Spleen (tissue), 11 donors: ENCODE results near the gene SYNGR1. TPM values are rescaled to one million over a fixed set of nuclear protein-coding genes. Genes with fewer than 3 reads are reported as not detected.

Source experiments
- DNase-seq: peaks from one replicate; pipeline ENCODE4 v3.0.0-alpha.2; 2020
- H3K27ac ChIP-seq, 8 donors: fragments of 200-600 bp; sonication (generic) in 7 of 8; 1 replicate in 4 of 8; 2 replicates in 4 of 8; pipeline versions ENCODE4 v1.5.0 to v1.8.0; 2016 to 2021; ENCODE audit warnings: inconsistent platforms in 4 of 8, mild to moderate bottlenecking in 4 of 8, moderate library complexity in 1 of 8
- H3K27me3 ChIP-seq, 7 donors: fragments of 200-600 bp; sonication (generic) in 6 of 7; replicated peaks in 1 of 7; 1 replicate in 4 of 7; 2 replicates in 3 of 7; pipeline versions ENCODE4 v1.5.0 to v1.8.0; 2016 to 2021; ENCODE audit warnings: inconsistent platforms in 3 of 7, mild to moderate bottlenecking in 1 of 7
- H3K36me3 ChIP-seq, 6 donors: fragments of 200-600 bp; sonication (generic) in 5 of 6; 1 replicate in 4 of 6; 2 replicates in 2 of 6; pipeline versions ENCODE4 v1.5.0 to v1.8.0; 2016 to 2021; ENCODE audit warnings: inconsistent platforms in 2 of 6
- H3K4me1 ChIP-seq, 6 donors: fragments of 200-600 bp; sonication (generic) in 5 of 6; 1 replicate in 3 of 6; 2 replicates in 3 of 6; pipeline versions ENCODE4 v1.5.0 to v1.8.0; 2016 to 2021; ENCODE audit warnings: inconsistent platforms in 3 of 6
- H3K4me3 ChIP-seq, 8 donors: fragments of 200-600 bp; sonication (generic) in 7 of 8; 1 replicate in 4 of 8; 2 replicates in 4 of 8; pipeline versions ENCODE4 v1.5.0 to v1.8.0; 2016 to 2021; ENCODE audit warnings: inconsistent platforms in 4 of 8, mild to moderate bottlenecking in 4 of 8, moderate library complexity in 2 of 8
- H3K9me3 ChIP-seq, 8 donors: fragments of 200-600 bp; sonication (generic) in 7 of 8; 1 replicate in 4 of 8; 2 replicates in 4 of 8; pipeline versions ENCODE4 v1.5.0 to v1.8.0; 2016 to 2021; ENCODE audit warnings: inconsistent platforms in 4 of 8
- CTCF ChIP-seq, 11 experiments: fragments of 200-600 bp in 7 of 11; fragments of 450-650 bp in 4 of 11; sonication (generic) in 4 of 11; IDR thresholded peaks in 8 of 11; conservative IDR thresholded peaks in 3 of 11; 1 replicate in 7 of 11; 2 replicates in 4 of 11; pipeline versions ENCODE4 v1.4.0 to v1.8.0; 2016 to 2021; ENCODE audit warnings: antibody characterized with exemption in 11 of 11, inconsistent platforms in 4 of 11, mild to moderate bottlenecking in 1 of 11
- POLR2A ChIP-seq, 3 donors: fragments of 450-650 bp; IDR thresholded peaks; one replicate each; pipeline ENCODE4 v1.5.1; 2017; ENCODE audit warnings: antibody characterized with exemption in 3 of 3, mild to moderate bottlenecking in 1 of 3
- POLR2AphosphoS5 ChIP-seq, 3 donors: sonication (generic); formaldehyde crosslinking; IDR thresholded peaks; one replicate each; pipeline ENCODE4 v1.5.1; 2017; ENCODE audit warnings: antibody characterized with exemption in 3 of 3
- WGBS, 5 donors: extraction: QIAGEN DNeasy Blood & Tissue Kit in 3 of 5; methylation state at CpG; one replicate each; pipeline versions ENCODE4 v1.1.5 to v1.1.7; 2013 to 2018; 5-methylcytosine and 5-hydroxymethylcytosine counted together
- intact Hi-C: fragments of 100-400 bp; cut with DNase I; formaldehyde crosslinking; loops from one replicate; pipeline ENCODE4 v1.15.0; 2023; ENCODE audit warnings: low total_unique reads
- polyA plus RNA-seq, 3 donors: library from polyadenylated mRNA; stranded (reverse); fragments of 200-250 nt; gene quantifications; one replicate each; pipeline ENCODE4 v1.2.1, GENCODE V29; 2013
- total RNA-seq, 7 donors: library from RNA; depleted of rRNA in 3 of 7; stranded (reverse); fragments of >200 nt in 3 of 7; fragmentation: NEBNext Ultra II Directional in 4 of 7; extraction: Animal tissue kit (Norgen Biotek cat#: 25700) in 4 of 7; gene quantifications; one replicate each; pipeline versions ENCODE4 v1.1.0 to v1.2.1, GENCODE V29; 2016 to 2021
- donor health status: healthy with polysubstance abuse.
- donor health status: DM: no; HTN: no; CAD: no; lungs with moderate emphysema.
- donor health status: DM: no; HTN: no; CAD: no.
- donor health status: Bipolar disorder and iron deficiency.
- donor health status: healthy.
- donor health status: DM: no; HTN: no; CAD: no.
- donor health status: DM: yes; HTN: yes; CAD: no.

SYNGR1 gene
- total and polyA plus RNA-seq, 10 donors, result 8.0 to 35.1 (median 13.3) TPM

DNA sequence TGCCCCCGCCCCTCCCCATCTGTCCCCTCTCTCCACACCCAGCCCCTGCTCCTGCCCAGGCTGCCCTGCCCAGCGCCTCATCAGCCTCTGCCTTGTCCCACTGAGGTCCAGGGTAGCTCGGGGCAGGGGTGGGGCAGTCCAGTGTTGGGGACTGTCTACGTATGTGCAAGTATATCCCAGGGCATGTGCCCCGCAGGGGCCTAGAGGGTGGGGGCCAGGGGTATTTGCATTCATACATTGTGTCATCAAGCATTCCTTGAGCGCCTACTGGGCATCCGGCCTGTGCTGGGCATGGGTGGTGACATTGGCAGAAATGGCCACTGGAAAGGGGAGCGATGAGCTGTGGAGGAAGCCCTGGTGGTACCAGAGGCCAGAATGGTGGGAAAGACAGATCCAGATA, 32.1 kb downstream of the SYNGR1 start:
- TF ChIP-seq CTCF (IDR thresholded peaks at IDR 0.05 in 8 of 11, conservative IDR thresholded peaks at IDR 0.05 in 3 of 11) (no peak), POLR2AphosphoS5 (IDR thresholded peaks at IDR 0.05) (no peak), POLR2A (IDR thresholded peaks at IDR 0.05) (no peak)
- H3K9me3 ChIP-seq, result no peaks in the 10 kb centered on the region
- no peak overlapping the region for H3K4me3 ChIP-seq
- peaks cover 0 to 4% (median 0%) of the 10 kb centered on the region in 7 donors for H3K27me3 ChIP-seq
- H3K27ac ChIP-seq, result no peak overlapping the region
- no peaks in the 10 kb centered on the region for H3K4me1 ChIP-seq
- 85 to 98% (median 93%) methylated on average over 5 to 8 of the region's 8 CpGs for WGBS, 5 donors
- DNase-seq, result no peak
- intact Hi-C loops, result no loop called here
- peaks cover 0 to 25% (median 0%) of the 10 kb centered on the region in 6 donors for H3K36me3 ChIP-seq

DNA sequence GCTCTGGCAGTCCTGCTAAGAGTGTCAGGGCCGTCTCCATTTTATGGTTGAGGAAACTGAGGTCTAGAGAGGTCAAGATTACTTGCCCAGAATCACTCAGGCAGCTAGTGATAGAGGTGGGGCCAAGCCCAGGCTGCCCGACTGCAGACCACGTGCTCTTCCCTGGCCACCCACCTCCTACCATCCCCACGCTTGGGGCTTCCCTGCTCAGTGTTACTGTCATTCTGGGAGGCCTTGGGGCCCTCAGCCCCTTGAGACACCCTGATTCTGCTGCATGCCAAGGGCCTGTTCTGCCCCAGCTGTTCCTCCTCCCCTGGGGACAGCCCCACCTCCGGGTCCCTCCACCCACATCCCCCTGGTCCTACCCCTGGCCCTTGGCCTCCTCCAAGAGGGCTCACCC, 32.6 kb downstream of the SYNGR1 start:
- DNase-seq, result no peak
- Histone ChIP-seq H3K27me3 (peaks cover 0 to 4% (median 0%) of the 10 kb centered on the region in 7 donors), H3K36me3 (peaks cover 0 to 21% (median 0%) of the 10 kb centered on the region in 6 donors), H3K27ac (no peak overlapping the region), H3K4me1 (peaks cover 0 to 3% (median 0%) of the 10 kb centered on the region in 6 donors), H3K9me3 (no peaks in the 10 kb centered on the region), H3K4me3 (no peak overlapping the region)
- no peak for TF ChIP-seq POLR2A (IDR thresholded peaks at IDR 0.05)
- TF ChIP-seq POLR2AphosphoS5 (IDR thresholded peaks at IDR 0.05), result no peak
- no peak for TF ChIP-seq CTCF (IDR thresholded peaks at IDR 0.05 in 8 of 11, conservative IDR thresholded peaks at IDR 0.05 in 3 of 11)
- 56 to 80% (median 66%) methylated on average over 5 of the region's 5 CpGs for WGBS, 5 donors
- intact Hi-C loops, result no loop called here

- DNase-seq, result no peak
- no peak for TF ChIP-seq CTCF (IDR thresholded peaks at IDR 0.05 in 8 of 11, conservative IDR thresholded peaks at IDR 0.05 in 3 of 11)
- Histone ChIP-seq H3K27me3 (peaks cover 0 to 4% (median 0%) of the 10 kb centered on the region in 7 donors), H3K9me3 (no peaks in the 10 kb centered on the region), H3K27ac (no peak overlapping the region), H3K4me3 (no peak overlapping the region), H3K36me3 (peaks cover 0 to 7% (median 0%) of the 10 kb centered on the region in 6 donors), H3K4me1 (peaks cover 0 to 20% (median 11%) of the 10 kb centered on the region in 6 donors)
- intact Hi-C loops, result no loop called here
- 78 to 92% (median 90%) methylated on average over 8 to 12 of the region's 12 CpGs for WGBS, 5 donors
Measured at GRCh38 chr22:39383841-39384625, 34.2 kb downstream of the SYNGR1 start.

- Histone ChIP-seq H3K27me3 (peaks cover 0 to 4% (median 0%) of the 10 kb centered on the region in 7 donors), H3K36me3 (peaks cover 0 to 7% (median 0%) of the 10 kb centered on the region in 6 donors), H3K4me3 (no peak overlapping the region), H3K27ac (no peak overlapping the region), H3K9me3 (no peaks in the 10 kb centered on the region), H3K4me1 (peaks cover 0 to 27% (median 12%) of the 10 kb centered on the region in 6 donors)
- no peak for DNase-seq
- intact Hi-C loops, result no loop called here
- WGBS, 5 donors, result 57 to 78% (median 72%) methylated on average over 21 of the region's 21 CpGs
- TF ChIP-seq CTCF (IDR thresholded peaks at IDR 0.05 in 8 of 11, conservative IDR thresholded peaks at IDR 0.05 in 3 of 11) (peak in 2 of 11 experiments; percentile 21 to 22), POLR2AphosphoS5 (IDR thresholded peaks at IDR 0.05) (no peak)
Measured at GRCh38 chr22:39384750-39385480, 35.1 kb downstream of the SYNGR1 start.
